HepG2 (cell line): ENCODE measurements around the gene RBM12. TPM values are rescaled to one million over a fixed set of nuclear protein-coding genes. Genes with fewer than 3 reads are reported as not detected.

Experiments
- CSRNP1 ChIP-seq: sonication (generic); formaldehyde crosslinking; IDR thresholded peaks from 2 replicates; pipeline ENCODE4 v1.8.1; 2023; ENCODE audit warnings: mild to moderate bottlenecking, missing genetic modification reagents
- HHEX ChIP-seq: IDR thresholded peaks from 2 replicates; pipeline ENCODE4 v1.6.1; 2016; ENCODE audit warnings: control low read depth
- HNF4A ChIP-seq: sonication (generic); formaldehyde crosslinking; IDR thresholded peaks from 2 replicates; pipeline ENCODE4 v1.4.0; 2020; ENCODE audit warnings: missing genetic modification reagents
- MXD4 ChIP-seq: IDR thresholded peaks from 2 replicates; pipeline ENCODE4 v1.6.1; 2016; ENCODE audit warnings: mild to moderate bottlenecking, missing biosample characterization, missing genetic modification reagents
- NCOA5 ChIP-seq: sonication (generic); formaldehyde crosslinking; IDR thresholded peaks from 2 replicates; pipeline ENCODE4 v1.4.0; 2020; ENCODE audit warnings: missing genetic modification reagents
- PITX1 ChIP-seq: sonication (generic); formaldehyde crosslinking; IDR thresholded peaks from 2 replicates; pipeline ENCODE4 v1.5.1; 2020; ENCODE audit warnings: mild to moderate bottlenecking, missing genetic modification reagents
- POLR2G ChIP-seq: fragments of 200-400 bp; formaldehyde crosslinking; IDR thresholded peaks from 2 replicates; pipeline ENCODE4 v1.6.1; 2018; ENCODE audit warnings: mild to moderate bottlenecking, low read depth, low read length, moderate library complexity
- PRDM15 ChIP-seq: sonication (generic); formaldehyde crosslinking; IDR thresholded peaks from 2 replicates; pipeline ENCODE4 v1.4.0; 2020; ENCODE audit warnings: missing genetic modification reagents
- SMARCC2 ChIP-seq: fragments of 450-650 bp; IDR thresholded peaks from 2 replicates; pipeline ENCODE4 v1.6.1; 2017; ENCODE audit warnings: antibody characterized with exemption, mild to moderate bottlenecking
- SP5 ChIP-seq: IDR thresholded peaks from 2 replicates; pipeline ENCODE4 v1.6.1; 2016; ENCODE audit warnings: low read depth, borderline replicate concordance
- TBP ChIP-seq: sonication (generic); formaldehyde crosslinking; IDR thresholded peaks from 2 replicates; pipeline ENCODE4 v1.5.0; 2020; ENCODE audit warnings: missing genetic modification reagents
- TMF1 ChIP-seq: sonication (generic); formaldehyde crosslinking; IDR thresholded peaks from 2 replicates; pipeline ENCODE4 v1.8.1; 2022; ENCODE audit warnings: low read depth, missing genetic modification reagents
- ZMYM3 ChIP-seq: sonication (generic); formaldehyde crosslinking; IDR thresholded peaks from 2 replicates; pipeline ENCODE4 v1.5.1; 2020; ENCODE audit warnings: mild to moderate bottlenecking, missing genetic modification reagents
- ZNF280B ChIP-seq: sonication (generic); formaldehyde crosslinking; IDR thresholded peaks from 2 replicates; pipeline ENCODE4 v1.5.0; 2020; ENCODE audit warnings: missing genetic modification reagents, mild to moderate bottlenecking, borderline replicate concordance
- ZNF292 ChIP-seq: sonication (generic); formaldehyde crosslinking; IDR thresholded peaks from 2 replicates; pipeline ENCODE4 v1.8.1; 2022; ENCODE audit warnings: mild to moderate bottlenecking, low read depth, missing genetic modification reagents, borderline replicate concordance
- ZNF382 ChIP-seq: sonication (generic); formaldehyde crosslinking; IDR thresholded peaks from 2 replicates; pipeline ENCODE4 v1.5.0; 2020; ENCODE audit warnings: missing genetic modification reagents, mild to moderate bottlenecking, borderline replicate concordance
- ZNF614 ChIP-seq: IDR thresholded peaks from 2 replicates; pipeline ENCODE4 v1.6.1; 2018; ENCODE audit warnings: missing biosample characterization, missing genetic modification reagents, inconsistent platforms, borderline replicate concordance
- ZNF773 ChIP-seq: sonication (generic); formaldehyde crosslinking; IDR thresholded peaks from 2 replicates; pipeline ENCODE4 v1.4.0; 2020; ENCODE audit warnings: missing genetic modification reagents, borderline replicate concordance
- ZNF788 ChIP-seq: sonication (generic); formaldehyde crosslinking; IDR thresholded peaks from 2 replicates; pipeline ENCODE4 v1.5.0; 2020; ENCODE audit warnings: mild to moderate bottlenecking, missing genetic modification reagents, borderline replicate concordance
- polyA plus RNA-seq, 8 experiments: library from polyadenylated mRNA; depleted of rRNA in 3 of 8; stranded (reverse) in 7 of 8; unstranded in 1 of 8; fragments of >200 nt; fragmentation: Illumina TruSeq in 4 of 8; extraction: Trizol in 4 of 8; gene quantifications; 2 replicates each; pipeline versions ENCODE4 v1.2.1 to v1.2.3, GENCODE V29; 2011 to 2016; ENCODE audit warnings: low read depth in 4 of 8, missing spikeins in 1 of 8, mixed read lengths in 1 of 8; ENCODE audit not compliant: insufficient read depth in 1 of 8
- total RNA-seq, 5 experiments: library from RNA; depleted of rRNA; stranded (reverse); fragments of >200 nt; fragmentation: Illumina TruSeq; extraction: Trizol; gene quantifications; 2 replicates each; pipeline ENCODE4 v1.2.3, GENCODE V29; 2016; ENCODE audit warnings: low read depth in 1 of 5
- TF ChIP-seq, protein P1 (sequence below): sonication (generic); formaldehyde crosslinking; IDR thresholded peaks from 2 replicates; pipeline ENCODE4 v1.5.1; 2020; ENCODE audit warnings: mild to moderate bottlenecking, missing genetic modification reagents, borderline replicate concordance

Gene RBM12
- total and polyA plus RNA-seq, 2 of the 13 experiments (the other 11 are each of a cell fraction or from before 2014, with no cell fraction given) = 97.9 to 104 TPM

DNA sequence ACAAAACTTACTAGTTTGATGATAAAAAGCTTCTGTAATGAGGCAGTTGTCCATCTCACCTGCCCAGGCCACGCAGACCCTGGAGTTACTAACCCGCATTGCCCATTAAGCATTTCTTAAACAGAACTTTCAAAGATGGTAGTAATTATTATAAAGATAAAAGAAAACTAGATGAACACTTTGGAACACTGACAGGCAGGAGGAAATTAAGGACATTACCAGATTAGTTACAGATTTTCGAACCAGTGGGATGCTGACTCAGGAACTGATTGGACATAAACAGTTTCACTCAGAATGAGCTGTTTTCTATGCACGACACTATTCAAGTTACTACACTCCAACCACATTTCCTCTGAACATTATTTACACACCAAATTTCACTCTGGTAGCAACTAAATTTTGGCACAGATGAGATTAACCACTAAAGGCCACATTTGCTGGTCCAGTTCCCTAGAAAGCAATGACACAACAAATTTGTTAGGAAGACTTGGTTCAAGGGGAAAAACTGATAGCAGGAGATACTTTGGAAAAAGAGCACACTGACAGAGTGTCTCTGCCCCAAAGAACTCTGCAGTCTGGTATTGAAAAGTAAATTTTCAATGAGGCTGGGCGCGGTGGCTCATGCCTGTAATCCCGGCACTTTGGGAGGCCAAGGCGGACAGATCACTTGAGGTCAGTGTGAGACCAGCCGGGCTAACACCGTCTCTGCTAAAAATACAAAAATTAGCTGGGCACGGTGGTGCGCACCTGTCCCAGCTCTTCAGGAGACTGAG is 37.5 kb upstream of the RBM12 start (continued):
- TF ChIP-seq, protein P1, sequence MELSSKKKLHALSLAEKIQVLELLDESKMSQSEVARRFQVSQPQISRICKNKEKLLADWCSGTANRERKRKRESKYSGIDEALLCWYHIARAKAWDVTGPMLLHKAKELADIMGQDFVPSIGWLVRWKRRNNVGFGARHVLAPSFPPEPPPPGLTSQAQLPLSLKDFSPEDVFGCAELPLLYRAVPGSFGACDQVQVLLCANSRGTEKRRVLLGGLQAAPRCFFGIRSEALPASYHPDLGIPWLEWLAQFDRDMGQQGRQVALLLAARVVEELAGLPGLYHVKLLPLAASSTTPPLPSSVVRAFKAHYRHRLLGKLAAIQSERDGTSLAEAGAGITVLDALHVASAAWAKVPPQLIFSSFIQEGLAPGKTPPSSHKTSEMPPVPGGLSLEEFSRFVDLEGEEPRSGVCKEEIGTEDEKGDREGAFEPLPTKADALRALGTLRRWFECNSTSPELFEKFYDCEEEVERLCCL (CRISPR knock-in tag) = no peak; the same call in 1 of the 2 replicates
- TF ChIP-seq CSRNP1 (CRISPR knock-in tag) = 0 out of 2 replicates have a peak, but pooled peaks have one; percentile 37
- TF ChIP-seq ZNF614 = no peak
- no peak for TF ChIP-seq PITX1 (CRISPR knock-in tag)
- no peak for TF ChIP-seq ZNF773
- TF ChIP-seq ZNF292 = no peak
- peak; percentile 76 for TF ChIP-seq POLR2G
- TF ChIP-seq ZNF788 (CRISPR knock-in tag) = no peak
- TF ChIP-seq TMF1 (CRISPR knock-in tag) = 0 out of 2 replicates have a peak, but pooled peaks have one; percentile 36
- no peak for TF ChIP-seq NCOA5
- no peak for TF ChIP-seq SMARCC2
- TF ChIP-seq ZNF382 = no peak
- TF ChIP-seq TBP (CRISPR knock-in tag) = no peak
- no peak for TF ChIP-seq MXD4
- no peak for TF ChIP-seq SP5 (CRISPR knock-in tag)
- TF ChIP-seq HHEX (CRISPR knock-in tag) = no peak
- TF ChIP-seq ZMYM3 (CRISPR knock-in tag) = no peak
- TF ChIP-seq HNF4A = no peak
- TF ChIP-seq PRDM15 = no peak
- TF ChIP-seq ZNF280B (CRISPR knock-in tag) = no peak
